Smooth muscle cell (in vitro differentiated cells): ENCODE measurements around the gene FAM13A. TPM values are rescaled to one million over a fixed set of nuclear protein-coding genes. Genes with fewer than 3 reads are reported as not detected.

Experiments
- DNase-seq: peaks from one replicate; lab custom pipeline; 2025; ENCODE audit not compliant: unreplicated experiment; lab: John Stamatoyannopoulos, UW
- H2AFZ ChIP-seq: fragments of 200-600 bp; sonication (generic); 2 replicates; pipeline ENCODE4 v1.6.0; 2016; ENCODE audit warnings: antibody characterized with exemption, low read depth, mild to moderate bottlenecking
- H3F3A ChIP-seq: fragments of 200-600 bp; sonication (generic); 2 replicates; pipeline ENCODE4 v1.6.0; 2017; ENCODE audit warnings: antibody characterized with exemption, low read depth
- H3K27ac ChIP-seq: fragments of 200-600 bp; sonication (generic); 2 replicates; pipeline ENCODE4 v1.5.1; 2016; ENCODE audit warnings: low read depth, mild to moderate bottlenecking
- H3K27me3 ChIP-seq: fragments of 200-600 bp; sonication (generic); 2 replicates; pipeline ENCODE4 v1.6.1; 2016; ENCODE audit warnings: low read depth, mild to moderate bottlenecking
- H3K36me3 ChIP-seq: fragments of 200-600 bp; sonication (generic); 2 replicates; pipeline ENCODE4 v1.5.1; 2016; ENCODE audit warnings: low read depth
- H3K4me1 ChIP-seq: fragments of 200-600 bp; sonication (generic); 2 replicates; pipeline ENCODE4 v1.5.1; 2016; ENCODE audit warnings: low read depth
- H3K4me2 ChIP-seq: fragments of 200-600 bp; sonication (generic); 2 replicates; pipeline ENCODE4 v1.6.0; 2016; ENCODE audit warnings: mild to moderate bottlenecking
- H3K4me3 ChIP-seq: fragments of 200-600 bp; sonication (generic); 2 replicates; pipeline ENCODE4 v1.5.1; 2016; ENCODE audit warnings: mild to moderate bottlenecking
- H3K79me2 ChIP-seq: fragments of 200-600 bp; sonication (generic); 2 replicates; pipeline ENCODE4 v1.6.0; 2016; ENCODE audit warnings: low read depth, mild to moderate bottlenecking
- H3K9ac ChIP-seq: fragments of 200-600 bp; sonication (generic); 2 replicates; pipeline ENCODE4 v1.6.0; 2016; ENCODE audit warnings: low read depth
- H3K9me3 ChIP-seq: fragments of 200-600 bp; sonication (generic); replicated peaks from 2 replicates; pipeline ENCODE4 v1.5.1; 2016; ENCODE audit warnings: low read depth
- H4K20me1 ChIP-seq: fragments of 200-600 bp; sonication (generic); 2 replicates; pipeline ENCODE4 v1.6.0; 2016; ENCODE audit warnings: low read depth
- CTCF ChIP-seq: fragments of 200-600 bp; sonication (generic); IDR thresholded peaks from 2 replicates; pipeline ENCODE4 v1.5.1; 2017; ENCODE audit warnings: borderline replicate concordance, mild to moderate bottlenecking, antibody characterized with exemption; ENCODE audit not compliant: insufficient read depth, poor library complexity, severe bottlenecking
- WGBS: methylation state at CpG from one replicate; pipeline ENCODE4 v1.1.7; 2016; ENCODE audit warnings: low lambda C conversion rate; 5-methylcytosine and 5-hydroxymethylcytosine counted together
- polyA plus RNA-seq: library from polyadenylated mRNA; unstranded; fragments of >200 nt; fragmentation: Nextera tagmentation; extraction: Ambion mirVana; gene quantifications from 2 replicates; pipeline ENCODE4 v1.2.1, GENCODE V29; 2016
- total RNA-seq: library from RNA; depleted of rRNA; stranded (reverse); fragments of >200 nt; gene quantifications from 2 replicates; pipeline ENCODE4 v1.2.3, GENCODE V29; 2014

Gene FAM13A
- total and polyA plus RNA-seq, 2 experiments from 2014 or later, result 14.6 to 39.9 TPM

GRCh38 chr4:88965053-88965452 is 91.9 kb downstream of the FAM13A start:
- H3K27ac ChIP-seq, result no peak overlapping the region
- H3K4me2 ChIP-seq, result no peak overlapping the region
- no peak overlapping the region for H2AFZ ChIP-seq
- no peak for TF ChIP-seq CTCF
- H4K20me1 ChIP-seq, result no peaks in the 10 kb centered on the region
- DNase-seq, result no peak
- H3K27me3 ChIP-seq, result no peaks in the 10 kb centered on the region
- no peaks in the 10 kb centered on the region for H3K36me3 ChIP-seq
- 94% methylated on average over 2 of the region's 2 CpGs for WGBS
- H3K79me2 ChIP-seq, result no peaks in the 10 kb centered on the region
- no peaks in the 10 kb centered on the region for H3K9me3 ChIP-seq
- H3K4me1 ChIP-seq, result no peaks in the 10 kb centered on the region
- no peak overlapping the region for H3K9ac ChIP-seq
- H3K4me3 ChIP-seq, result no peak overlapping the region
- no peaks in the 10 kb centered on the region for H3F3A ChIP-seq

- no peaks in the 10 kb centered on the region for H3F3A ChIP-seq
- no peaks in the 10 kb centered on the region for H3K9me3 ChIP-seq
- no peaks in the 10 kb centered on the region for H3K79me2 ChIP-seq
- no peak overlapping the region for H3K9ac ChIP-seq
- no peak overlapping the region for H3K27ac ChIP-seq
- H3K4me3 ChIP-seq, result no peak overlapping the region
- WGBS, result 66% methylated on average over 4 of the region's 4 CpGs
- no peak for TF ChIP-seq CTCF
- H3K4me2 ChIP-seq, result no peak overlapping the region
- H2AFZ ChIP-seq, result no peak overlapping the region
- no peak for DNase-seq
- H3K4me1 ChIP-seq, result no peaks in the 10 kb centered on the region
- H3K27me3 ChIP-seq, result no peaks in the 10 kb centered on the region
- H4K20me1 ChIP-seq, result no peaks in the 10 kb centered on the region
- H3K36me3 ChIP-seq, result no peaks in the 10 kb centered on the region
These were observed 92.5 kb downstream of the FAM13A start for GRCh38 chr4:88964450-88964849.

GRCh38 chr4:88963817-88964216 is 93.2 kb downstream of the FAM13A start:
- no peak for DNase-seq

More at GRCh38 chr4:88963817-88964216, 93.2 kb downstream of the FAM13A start:
- Histone ChIP-seq H3K4me3 (no peak overlapping the region), H3K79me2 (no peaks in the 10 kb centered on the region), H3K9ac (no peak overlapping the region), H3K27me3 (no peaks in the 10 kb centered on the region), H3K4me2 (no peak overlapping the region), H3F3A (no peaks in the 10 kb centered on the region), H2AFZ (no peak overlapping the region), H3K27ac (no peak overlapping the region), H3K36me3 (no peaks in the 10 kb centered on the region), H4K20me1 (no peaks in the 10 kb centered on the region), H3K4me1 (no peaks in the 10 kb centered on the region), H3K9me3 (no peaks in the 10 kb centered on the region)
- TF ChIP-seq CTCF, result no peak
- 48% methylated on average over 2 of the region's 2 CpGs for WGBS
